Fibroblast of skin of right biceps (primary cell): Measurements from ENCODE around the gene ABO.
"Not testable (repeated sequence)": the region's sequence is repeated elsewhere in the genome, so short reads cannot be mapped to it uniquely, and the experiment has no call there.

Experiments used
- DNase-seq: peaks from one replicate; pipeline ENCODE4 v3.0.0-alpha.2; 2013

Gene ABO

DNA sequence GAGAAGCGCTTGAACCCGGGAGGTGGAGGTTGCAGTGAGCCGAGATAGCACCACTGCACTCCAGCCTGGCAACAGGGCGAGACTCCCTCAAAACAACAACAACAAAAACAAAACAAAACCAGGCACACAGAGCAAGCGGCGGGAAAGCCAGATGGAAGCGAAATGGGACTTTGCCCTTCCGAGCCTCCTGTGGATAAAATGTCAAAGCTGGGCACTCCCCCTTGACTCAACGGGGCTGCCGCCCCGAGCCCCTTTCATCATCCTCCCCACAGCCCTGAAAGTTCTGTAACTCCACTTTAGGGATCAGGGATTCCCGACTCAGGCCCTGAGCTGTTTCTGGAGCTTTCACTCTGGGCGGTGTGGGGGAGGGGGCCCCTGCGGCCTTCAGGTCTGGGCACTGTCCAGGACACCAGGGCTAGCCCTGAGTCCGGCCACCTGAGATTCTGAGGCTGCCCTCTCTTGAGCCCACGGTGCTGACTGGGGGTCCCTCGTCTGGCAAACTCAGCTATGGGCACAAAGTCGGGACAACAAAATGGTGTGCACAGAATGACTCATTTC lies 35.4 kb downstream of the ABO start:
- no peak for DNase-seq

DNA sequence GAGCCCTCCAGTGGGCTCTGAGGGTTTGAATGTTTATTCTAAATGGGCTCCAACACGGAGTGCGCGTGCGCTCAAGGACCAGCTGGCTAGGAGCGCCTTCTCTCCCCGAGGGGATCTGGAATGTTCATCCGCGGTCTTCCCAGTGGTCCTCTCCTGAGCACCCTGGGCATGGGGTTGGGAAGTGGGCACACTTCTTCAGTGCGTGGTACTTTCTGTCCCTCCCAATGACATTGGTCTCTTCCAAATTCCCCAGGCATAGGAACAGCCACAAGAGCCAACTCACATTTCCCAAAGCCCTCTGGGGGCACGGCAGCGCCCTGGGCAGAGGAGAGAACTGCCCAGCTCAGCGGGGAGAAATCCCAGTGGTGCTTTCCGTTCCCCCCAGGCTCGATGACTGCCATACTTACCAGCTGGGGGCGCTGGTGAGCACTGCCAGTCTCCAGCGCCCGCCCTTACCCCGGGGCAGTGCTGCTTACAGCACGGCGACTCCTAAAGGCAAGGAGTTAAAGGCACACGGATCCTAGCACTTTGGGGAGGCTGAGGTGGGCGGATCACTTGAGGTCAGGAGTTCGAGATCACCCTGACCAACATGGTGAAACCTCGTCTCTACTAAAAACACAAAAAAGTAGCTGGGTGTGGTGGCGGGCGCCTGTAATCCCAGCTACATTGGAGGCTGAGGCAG lies 36.0 kb downstream of the ABO start:
- DNase-seq, result peak; percentile 52

DNA sequence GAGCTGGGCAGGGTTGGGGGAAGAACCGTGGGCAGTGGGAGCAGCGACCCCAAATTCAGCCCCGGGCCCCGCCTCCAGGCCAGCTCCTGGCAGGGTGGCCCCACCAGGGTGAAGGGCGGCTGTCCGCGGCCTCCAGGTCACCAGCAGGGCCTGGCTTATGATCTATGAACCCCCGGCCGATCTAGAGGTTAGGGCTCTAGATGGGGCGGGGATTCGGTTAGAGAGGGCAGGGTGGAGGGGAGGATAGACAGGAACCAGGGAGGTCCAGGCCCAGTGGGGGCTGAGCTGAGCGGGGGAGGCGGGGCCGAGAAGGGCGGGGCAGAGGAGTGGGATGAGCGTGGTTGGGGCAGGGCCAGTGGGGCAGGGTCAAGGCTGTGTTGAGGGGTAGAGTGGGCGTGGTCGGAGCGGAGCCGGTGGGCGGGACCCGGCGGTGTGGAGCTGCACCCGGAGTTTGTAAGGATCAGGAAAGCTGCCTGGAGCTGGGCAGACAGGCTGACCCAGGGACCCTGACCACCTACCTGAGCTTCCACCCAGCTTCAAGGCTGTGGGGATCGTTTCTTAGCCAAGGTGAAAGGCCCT lies 36.6 kb downstream of the ABO start:
- peak; percentile 50 for DNase-seq

DNA sequence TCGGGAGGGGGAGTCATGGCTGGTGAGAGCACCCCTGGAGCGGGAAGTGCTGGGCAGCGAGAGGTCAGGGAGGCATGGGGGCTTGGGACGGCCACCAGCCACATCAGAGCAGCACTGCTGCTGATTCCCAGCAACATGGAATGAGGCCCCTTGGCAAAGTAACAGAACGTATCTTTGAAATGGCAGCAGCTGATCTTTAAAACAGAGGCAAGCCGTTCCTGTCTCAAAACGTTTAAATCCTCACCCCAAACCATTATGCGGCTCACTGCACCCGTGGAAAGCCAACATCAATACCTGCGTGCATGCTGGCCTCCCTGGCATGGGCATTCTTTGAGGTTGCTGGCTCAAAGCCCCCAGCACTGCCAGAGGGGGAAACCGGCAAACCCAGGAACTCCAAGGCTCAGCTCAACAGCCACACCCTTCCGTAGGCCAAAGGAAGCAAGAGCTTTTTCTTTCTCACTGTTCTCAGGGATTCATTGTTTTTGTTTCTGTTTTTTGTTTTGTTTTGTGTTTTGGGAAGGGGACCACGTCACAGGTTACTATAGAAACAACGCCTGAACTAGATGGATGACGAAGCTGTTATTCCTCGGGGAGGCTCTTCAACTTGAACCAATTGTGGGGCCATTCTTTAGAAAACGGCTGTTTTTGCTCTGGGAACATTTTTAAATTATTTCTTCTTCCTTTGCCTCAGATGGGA lies 37.8 kb downstream of the ABO start:
- DNase-seq, result peak; percentile 12

DNA sequence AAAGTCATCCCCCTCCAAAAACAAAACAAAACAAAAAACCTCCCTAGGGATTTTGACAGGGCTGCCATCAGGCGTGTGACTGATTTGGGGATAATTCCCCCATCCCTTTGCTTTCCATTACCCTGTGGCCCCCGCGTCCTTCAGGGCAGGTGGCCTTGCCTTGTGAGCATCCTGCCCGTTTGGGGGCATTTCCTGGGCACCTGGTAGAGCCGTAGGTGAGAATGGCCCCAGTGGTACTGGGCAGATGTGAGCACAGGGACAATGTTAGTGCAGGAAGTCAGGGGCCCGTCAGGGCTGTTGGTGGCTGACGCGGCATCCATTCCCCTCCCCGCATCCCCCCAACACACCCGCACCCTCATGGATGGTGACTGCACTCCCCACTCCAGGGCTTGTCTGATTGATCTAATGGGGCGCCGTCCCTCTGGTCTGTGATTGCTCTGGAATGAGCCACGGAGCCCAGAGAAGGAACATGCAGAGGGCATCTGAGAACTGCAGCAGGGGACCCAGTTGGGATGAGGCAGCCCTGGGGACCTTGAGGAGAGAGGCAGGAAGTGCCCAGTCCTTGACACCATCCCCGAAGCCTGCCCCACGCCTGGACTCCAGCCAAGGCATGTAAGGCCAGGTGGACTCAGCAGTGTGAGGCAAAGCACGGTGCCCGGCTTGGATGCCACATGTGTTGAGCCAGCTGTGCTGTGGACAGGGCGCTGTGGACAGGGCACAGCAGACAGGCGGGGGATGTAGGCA lies 38.5 kb downstream of the ABO start:
- not testable (repeated sequence) for DNase-seq

DNA sequence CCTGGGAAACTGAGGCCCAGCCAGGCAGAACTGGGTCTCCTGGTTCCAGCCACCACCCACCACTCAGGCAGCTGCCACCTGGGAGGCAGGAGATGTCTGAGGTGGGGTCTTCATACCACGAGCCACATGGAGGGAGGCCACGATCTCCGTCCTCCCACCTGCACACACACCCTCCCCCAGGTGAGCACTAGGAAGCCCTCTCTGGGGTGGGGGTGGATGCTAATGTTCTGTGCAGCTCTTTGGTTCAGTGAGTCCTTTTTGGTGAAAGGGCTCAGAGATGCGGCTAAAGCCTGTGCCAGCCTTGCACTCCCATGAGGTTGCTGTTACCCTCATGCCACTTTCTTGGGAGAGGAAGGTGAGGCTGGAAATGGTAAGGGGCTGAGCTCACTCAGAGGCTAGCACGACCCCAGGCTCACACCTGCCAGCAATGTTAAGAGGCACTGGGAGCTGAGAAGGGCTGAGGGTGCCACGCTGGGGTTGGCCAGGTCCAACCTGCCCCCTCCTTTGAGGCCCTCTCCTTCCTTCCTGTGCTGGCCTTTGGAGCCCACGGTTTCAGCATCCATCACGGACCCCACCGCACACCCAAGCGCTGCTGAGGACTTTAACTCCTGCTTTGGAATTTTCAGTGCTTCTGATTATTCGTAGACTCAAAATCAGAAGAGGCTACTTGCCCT lies 39.3 kb downstream of the ABO start:
- no peak for DNase-seq

DNA sequence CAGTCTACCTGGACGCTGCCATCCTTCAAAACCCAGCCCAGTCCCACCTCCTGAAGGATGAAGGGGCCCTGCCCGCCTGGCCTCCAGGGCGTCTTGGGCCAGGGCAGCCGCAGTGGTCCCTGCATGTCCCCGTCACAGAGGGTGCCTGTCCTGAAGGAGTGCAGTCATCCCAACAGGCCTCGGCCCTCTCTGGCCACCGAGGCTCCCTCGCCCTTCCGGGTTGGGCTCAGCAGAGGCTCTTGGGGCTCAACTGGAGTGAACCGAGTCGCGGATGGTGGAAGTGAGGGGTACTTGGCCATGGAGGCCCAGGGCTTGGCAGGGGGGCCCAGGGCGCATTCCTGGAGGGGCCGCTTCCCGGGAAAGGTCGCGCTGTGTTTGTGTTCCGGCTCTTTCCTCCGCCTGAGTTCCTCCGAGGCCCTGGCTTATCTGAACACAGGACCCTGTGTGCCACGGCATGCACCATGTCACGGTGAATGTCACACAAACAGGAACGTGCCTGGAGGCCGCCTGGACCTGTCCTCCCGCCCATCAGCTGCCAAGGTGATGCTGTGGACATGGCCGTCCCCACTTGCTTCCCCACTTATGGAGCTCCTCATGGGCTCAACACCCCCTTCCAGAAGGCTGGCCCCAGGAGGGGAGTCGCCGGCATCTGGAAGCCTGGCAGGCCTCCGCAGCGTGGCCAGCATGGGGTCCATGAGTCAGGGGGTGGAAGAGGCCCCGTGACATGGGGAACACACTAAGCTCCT lies 40.3 kb downstream of the ABO start:
- DNase-seq, result no peak

DNA sequence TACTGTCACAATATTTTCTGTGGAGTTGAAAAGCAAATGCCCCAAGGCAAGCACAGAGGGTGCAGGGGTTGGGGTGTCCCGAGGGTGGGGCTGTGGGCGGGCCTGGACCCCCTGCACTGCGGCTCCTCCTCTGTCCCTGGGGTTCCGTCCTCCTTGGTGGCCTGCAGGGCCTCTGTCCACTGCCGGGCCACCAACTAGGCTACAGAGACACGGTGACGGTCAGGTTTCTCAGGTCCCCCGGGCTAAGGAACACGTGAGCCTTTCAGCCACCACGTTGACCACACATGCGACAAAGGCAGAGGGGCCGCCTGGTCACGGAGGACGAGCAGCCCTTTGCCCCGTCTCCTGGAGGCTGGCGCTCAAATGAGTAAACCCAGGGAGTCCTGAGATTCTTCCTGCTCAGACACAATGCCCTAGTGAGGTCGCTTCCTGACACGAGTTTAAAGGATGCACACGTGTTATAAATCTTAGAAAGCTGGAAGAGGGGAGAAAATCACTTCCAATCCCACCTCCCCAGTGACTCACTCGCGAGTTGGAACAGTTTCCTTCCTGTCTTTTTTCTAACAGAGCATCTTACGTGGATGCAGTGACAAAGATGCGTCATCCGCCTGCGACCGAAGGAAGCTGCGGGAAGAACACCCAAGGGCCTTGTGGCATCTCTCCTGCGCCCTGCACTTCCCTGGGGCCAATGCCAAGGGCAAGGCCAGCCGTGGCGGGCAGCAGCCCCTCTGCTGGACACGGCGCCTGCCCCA lies 41.1 kb downstream of the ABO start:
- no peak for DNase-seq

DNA sequence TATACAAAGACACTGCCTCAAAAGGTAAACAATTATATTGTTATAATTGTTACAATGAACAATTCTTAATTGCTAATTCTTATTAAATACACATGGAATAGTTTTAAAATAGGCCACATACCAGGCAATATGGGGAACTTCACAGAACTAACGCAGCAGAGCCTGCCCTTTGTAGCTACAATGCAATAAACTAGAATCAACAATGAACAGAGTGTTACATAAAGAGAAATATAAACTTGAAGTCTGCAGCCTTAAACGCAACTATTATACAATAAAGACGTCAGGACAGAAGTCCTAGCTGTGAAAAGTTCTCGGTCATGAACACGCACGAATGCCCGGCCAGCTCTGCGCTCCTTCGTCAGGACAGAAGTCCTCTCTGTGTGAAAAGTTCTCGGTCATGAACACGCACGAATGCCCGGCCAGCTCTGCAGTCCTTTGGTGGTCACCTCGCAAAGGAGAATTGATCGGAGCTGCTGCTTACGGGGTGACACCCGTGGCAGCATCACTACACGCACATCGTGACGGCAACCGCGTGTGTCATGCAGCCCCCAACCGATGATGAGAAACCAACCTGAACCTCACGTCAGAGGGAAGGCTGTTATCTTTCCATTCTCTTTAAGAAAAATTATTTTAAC lies 43.0 kb downstream of the ABO start:
- not testable (repeated sequence) for DNase-seq

DNA sequence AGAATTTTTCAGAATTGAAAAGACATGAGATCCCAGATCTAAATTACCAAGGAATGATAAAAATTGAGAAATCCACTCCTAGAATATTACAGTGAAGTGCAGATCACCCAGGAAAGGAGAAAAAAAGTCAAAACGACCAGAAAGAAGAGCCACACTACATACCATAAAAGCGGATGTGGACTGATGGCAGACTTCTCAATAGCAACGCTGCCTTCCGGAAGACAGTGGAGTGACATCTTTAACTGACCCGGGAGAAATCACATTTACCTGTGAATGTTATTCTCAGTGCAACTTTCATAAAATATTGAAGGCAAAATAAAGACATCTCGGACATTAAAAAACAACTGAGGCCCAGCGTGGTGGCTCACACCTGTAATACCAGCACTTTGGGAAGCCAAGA lies 44.5 kb downstream of the ABO start:
- not testable (repeated sequence) for DNase-seq

DNA sequence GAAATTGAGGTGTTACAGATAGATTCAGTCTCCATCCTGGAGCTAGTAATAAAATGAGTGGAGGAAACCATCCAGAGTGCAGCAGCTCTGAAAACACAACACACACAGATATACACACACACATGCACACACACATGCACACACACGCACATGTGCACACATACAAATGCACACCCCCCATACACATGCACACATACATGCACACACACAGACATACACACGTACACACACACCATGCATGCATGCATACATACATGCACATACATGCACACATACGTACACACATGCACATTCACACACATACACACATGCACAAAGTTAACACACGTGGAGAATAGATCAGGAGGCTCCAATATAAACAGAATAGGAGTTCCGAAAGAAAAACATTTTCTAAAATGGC lies 44.9 kb downstream of the ABO start:
- DNase-seq, result no peak

DNA sequence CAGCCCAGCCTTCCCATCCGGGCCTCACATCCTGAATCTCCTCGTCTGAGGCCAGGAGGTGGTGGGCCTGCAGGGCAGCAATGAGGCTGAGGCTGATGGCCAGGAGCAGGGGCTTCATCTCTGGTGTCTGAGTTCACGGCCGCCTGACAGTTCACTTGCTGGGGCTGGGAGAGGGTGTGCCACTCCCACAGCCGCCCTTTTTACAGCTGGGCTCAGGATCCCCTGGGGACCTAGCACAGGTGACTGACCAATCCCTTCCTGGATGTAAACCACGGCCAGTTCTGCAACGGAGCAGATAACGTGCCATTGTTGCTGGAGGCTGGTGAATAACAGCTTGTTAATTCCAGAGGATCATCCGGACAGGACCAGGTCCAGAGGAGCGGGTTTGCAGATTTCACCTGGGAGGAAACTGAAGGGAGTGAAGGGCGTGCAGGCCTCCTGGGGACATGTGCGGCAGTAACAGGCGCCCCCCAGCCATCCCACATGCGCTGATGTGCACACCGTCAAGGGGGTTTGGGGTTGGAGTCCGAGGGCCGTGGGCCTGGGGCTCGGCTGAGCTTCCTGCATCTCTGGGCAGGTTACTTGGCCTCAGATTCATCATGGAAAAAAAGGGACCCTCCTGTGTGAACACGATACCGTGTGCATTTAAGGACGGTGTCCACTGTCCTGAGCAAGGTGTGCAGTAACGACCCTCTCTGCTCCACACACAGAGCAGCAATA lies 46.4 kb downstream of the ABO start:
- DNase-seq, result not testable (repeated sequence)

DNA sequence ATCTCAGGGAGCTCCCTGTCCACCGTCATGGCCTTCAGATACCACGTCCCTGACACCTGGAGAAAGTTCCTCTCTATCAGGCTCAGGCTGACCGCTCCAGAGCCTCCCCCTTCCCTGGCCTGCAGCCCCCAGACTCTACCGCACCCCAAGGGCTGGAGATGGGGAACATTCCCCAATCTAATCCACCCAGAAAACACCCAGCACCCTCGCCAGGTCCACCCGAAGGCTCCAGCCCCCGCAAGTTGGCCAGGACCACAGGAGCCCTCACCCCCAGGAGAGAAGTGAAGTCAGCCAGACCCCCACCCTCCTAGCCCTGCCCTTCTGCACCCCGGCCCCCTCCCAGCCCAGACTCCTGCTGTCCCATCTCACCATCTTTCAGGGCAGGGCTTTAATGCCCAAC lies 47.0 kb downstream of the ABO start:
- DNase-seq, result not testable (repeated sequence)

DNA sequence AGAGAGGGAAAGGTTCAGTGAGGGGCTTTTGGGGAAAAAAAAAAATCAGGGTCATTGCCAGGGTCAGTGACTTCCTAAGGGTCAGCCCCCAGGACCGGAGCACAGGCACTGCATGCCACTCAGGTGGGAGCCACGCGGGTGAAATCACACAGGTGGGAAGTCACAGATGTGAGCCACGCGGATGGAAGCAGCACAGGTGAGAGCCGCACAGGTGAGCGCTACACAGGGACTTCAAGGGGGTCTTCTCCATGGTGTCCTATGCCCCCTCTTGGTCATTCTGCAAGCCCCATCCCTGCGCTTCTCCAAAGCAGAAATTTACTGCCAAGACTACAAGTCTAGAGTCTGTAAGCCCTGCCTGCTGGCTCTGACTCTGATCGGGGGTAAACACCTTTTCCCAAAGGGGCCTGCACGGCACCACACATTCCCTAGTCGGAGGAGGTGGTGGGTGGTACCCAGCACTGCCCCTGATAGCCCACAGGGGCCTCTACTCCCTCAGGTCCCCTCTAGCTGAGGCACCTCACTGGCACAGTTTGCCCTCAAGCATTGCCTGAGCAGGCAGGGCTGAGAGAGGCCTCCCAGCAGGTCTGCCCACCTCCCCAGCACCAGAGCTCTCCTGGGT lies 47.6 kb downstream of the ABO start:
- DNase-seq, result no peak

DNA sequence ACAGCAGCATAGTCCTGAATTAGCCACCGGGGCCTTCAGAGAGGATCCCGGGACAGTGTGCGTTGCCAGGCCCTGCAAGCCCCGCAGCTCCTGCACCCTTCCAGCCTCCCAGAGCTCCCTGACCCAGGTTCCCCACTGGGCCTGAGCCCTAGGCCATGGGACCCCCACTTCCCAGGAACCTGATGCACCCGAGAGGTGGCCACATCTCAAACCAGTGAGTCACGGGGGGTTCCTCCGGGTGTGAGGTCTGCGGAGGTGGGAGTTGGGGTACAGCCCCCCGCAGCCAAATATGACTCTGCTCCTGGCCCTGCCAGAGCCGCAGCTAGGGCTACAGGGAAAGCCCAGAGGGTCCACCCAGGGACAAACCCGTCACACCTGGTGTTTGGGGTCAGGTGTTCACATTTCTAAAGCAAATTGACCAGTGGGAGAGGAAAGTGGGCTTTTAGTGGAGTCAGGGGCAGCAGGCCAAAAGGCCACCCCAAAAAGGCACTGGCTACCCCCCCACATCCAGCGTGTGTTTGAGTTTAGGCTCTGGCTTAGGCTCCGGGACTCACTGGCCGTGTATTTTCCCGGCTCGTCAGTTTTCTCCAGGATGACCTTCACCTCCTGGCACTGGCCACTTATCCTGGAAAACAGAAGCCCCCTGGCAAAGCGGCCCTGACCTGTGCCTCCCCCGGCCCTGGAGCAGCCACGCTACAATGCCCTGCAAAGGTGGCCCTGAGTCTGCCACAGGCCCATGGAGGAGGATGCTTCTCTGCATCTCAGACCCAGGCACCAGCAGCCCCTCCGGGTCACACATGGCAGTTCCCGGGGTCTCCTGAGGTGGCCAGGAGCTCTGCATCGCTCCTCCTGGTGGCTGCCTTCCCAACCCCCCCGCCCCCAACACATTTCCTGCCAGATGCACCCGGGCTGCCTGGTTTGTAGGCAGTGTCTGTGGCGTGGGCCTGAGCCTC lies 48.5 kb downstream of the ABO start:
- DNase-seq, result no peak

DNA sequence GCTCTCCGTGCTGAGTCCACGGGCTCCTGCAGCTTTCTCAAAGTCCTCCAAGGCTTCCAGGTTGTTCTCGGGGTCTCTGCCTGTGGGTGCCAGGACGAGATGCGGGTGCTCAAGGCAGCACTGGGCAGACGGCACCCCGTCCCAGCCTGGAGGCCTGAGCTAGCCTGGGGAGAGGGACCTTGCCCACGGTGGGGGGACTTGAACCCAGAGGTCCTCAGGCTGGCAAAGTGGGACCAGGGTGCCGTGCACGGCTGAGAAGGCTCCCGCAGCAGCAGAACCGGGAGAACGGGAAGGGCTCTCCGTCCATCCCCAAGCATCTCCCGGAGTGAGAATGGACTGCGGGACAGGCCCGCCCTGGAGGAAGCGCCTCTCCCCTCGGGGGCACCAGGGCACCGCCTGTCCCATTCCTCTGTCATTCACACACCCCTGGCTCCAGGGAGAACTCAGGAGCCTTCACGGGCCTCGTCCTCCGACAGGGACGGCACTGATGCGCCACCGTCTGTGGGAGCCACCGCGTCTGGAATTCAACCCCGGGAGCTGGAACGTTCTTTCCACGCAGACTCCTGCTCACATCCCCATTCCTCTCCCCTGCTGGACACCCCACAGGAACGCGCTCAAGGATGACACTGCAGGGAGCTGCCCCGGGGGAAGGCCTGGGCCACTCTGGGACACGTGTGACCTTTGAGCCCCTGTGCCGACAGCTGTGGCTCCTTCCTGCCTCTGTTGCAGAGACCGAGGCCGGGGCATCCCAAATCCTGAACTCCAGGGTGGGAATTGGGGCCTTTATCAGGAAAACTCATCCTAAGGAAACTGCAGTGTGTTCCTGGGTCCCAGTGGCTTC lies 49.6 kb downstream of the ABO start:
- no peak for DNase-seq

DNA sequence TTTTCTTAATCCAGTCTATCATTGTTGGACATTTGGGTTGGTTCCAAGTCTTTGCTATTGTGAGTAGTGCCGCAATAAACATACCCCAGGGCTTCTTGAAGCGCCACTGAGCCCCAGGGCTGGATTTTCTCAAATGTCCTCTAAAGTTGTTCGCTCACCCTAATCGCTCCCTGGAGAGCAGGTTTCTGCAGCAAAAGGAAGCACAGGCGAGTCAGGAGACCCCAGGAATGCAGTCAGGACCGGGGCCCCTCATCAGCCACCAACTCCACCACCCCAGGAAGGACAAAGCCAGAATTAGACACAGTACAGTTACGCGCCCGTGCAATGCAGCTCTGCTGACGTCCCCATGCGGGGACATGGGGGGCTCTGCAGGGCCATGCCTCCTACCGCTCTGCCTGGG lies 50.2 kb downstream of the ABO start:
- DNase-seq, result no peak
